Dedifferentiated amniotic fluid mesenchymal stem cell (primary cell): Measurements from ENCODE around the gene PLA2G1B.

Experiments used
- DNase-seq: peaks from one replicate; pipeline ENCODE4 v3.0.0-alpha.2; 2016; ENCODE audit errors: extremely low spot score

The PLA2G1B gene

DNA sequence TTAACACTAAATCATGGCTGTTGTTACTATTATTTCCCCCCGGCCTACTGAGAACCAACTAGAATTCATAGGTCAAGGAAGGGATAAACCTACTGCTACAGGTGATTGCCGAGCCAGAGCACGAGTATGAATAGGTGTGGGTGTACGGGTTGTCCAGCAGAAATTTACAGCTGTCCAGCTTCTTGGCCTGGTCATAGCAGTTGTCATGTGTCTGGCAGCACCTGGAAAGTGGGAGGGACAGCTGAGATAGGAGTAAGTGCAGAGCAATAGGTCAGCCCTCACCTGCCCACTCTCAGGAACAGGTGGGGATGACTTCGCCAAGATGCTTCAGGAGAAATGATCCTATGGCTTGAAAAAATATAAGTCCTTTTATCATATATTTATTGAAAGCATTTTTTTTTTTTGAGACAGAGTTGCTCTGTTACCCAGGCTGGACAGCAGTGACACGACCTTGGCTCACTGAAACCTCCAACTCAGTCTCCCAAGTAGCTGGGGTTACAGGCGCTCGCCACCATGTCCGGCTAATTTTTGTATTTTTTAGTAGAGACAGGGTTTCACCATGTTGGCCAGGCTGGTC, 2.6 kb downstream of the PLA2G1B start:
- no peak for DNase-seq

DNA sequence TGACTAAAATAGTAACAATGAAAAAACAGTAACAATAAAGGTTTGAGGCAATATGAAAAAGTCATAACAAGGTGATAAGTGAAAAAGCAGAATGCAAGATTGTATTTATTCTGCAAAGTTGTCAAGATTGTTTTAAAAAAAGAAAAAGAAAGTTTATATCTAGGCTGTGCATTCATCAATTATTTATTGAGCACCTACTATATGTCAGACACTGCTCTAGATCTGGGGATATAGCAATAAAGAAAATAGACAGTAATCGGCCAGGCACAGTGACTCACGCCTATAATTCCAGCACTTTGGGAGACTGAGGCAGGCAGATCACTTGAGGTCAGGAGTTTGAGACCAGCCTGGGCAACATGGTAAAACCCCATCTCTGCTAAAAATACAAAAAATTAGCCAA, 3.8 kb downstream of the PLA2G1B start:
- DNase-seq: no peak

DNA sequence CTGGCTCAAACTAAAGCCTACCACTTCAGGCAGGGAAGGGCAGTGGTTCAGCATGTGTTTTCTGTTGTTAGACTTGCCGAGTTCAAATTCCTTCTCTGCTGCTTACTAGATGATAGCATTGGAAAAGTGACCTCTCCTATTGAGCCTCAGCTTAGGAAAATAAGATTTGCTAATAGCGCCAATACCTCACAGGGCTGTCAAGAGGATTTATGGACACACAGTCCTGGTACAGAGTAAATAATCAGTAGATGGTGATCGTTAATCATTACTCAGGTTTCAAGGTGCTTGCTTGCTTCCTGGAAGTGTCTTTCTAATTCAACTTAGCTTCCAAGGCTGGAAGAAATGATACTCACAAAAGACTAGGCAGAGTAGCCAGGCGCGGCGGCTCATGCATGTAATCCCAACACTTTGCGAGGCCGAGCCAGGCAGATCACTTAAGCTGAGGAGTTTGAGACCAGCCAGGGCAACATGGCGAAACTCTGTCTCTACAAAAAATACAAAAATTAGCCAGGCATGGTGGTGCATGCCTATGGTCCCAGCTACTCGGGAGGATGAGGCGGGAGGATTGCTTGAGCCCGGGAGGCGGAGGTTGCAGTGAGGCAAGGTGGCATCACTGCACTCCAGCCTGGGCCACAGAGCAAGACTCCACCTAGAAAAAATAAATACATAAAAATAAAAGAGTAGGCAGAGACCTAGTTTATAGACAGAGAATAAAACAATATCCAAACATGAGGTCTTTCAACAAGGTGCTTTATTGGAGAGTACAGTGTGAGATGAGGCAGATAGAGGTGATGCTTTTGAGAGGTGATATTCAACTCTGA, 6.0 kb downstream of the PLA2G1B start:
- DNase-seq: no peak

DNA sequence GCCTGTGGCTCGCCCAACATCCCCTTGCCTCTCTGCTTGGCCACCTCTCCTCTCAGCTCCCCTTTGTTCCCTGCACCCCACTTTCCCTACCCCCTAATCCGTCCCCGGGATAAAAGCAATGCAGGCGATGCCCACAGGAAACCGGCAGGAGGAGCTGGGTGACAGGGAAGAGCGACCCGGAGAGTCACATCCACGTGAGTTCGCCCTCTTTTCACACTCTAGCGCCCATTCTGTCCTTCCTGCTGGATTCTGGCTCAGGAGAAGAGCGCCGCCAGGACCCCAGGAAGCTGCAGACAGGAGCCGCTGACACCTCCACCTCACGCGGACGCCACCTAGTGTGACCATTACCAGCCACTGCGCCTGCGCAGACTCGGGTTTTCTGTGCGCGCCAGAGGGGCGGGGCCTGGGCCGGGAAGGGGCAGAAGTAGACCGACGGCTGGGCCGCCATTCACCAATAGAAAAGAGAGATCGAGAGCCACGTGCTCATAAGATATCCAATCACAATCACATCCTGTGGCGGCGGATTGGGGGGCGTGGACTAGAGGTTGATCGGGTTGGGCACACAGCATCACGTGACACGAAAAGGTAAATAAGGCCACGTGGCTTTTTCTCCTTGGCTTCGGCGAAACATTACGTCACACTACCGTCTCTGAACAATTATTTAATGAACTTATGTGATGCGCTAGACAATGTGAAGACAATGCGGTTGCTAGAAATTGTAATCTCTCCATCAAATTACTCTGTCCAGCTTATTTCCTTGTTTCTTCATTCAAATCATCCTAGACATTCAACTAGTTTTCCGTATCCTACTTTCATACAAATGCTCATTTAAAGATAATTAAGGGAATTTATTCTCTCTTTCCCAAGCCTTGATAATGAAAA, 10.1 kb downstream of the PLA2G1B start:
- DNase-seq: peak; percentile 99

DNA sequence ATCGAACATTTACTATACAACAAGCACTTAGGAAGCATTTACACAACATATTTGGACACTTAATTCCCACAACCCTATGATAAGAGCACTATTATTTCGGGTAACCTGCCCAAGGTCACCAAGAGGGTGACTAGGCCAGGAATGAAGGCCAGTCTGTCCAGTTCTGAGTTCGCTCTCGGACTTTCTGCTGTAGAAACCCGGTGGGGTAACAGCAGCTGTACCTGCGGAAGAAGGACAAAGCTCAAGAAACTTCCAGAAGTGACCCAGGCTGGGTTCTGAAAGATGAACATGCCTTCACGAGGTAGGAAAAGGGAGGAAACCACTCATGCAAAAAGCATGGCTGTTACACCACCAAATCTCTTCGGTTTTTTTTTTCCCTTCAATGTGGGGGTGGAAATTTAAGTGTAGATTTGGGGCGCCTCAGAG, 10.8 kb downstream of the PLA2G1B start:
- DNase-seq: no peak

DNA sequence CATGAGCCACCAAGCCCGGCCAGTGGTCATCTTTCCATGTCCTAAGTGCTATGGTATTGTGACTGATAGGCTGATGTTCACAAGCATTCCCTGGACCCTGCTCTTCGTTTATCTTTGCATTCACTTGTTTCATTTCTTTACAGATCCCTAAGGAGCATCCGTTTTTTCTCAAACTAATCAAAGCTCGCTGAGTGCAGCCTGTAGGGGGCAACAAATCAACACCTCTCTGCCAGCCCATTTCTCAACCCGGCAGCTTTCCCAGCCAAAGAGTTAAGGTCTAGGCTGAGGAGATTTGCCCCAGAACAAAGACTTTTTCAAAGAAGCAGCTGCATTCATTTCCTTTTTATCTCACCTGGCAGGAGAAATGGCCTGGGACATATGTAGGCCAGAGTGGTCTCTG, 13.4 kb downstream of the PLA2G1B start:
- DNase-seq: no peak

DNA sequence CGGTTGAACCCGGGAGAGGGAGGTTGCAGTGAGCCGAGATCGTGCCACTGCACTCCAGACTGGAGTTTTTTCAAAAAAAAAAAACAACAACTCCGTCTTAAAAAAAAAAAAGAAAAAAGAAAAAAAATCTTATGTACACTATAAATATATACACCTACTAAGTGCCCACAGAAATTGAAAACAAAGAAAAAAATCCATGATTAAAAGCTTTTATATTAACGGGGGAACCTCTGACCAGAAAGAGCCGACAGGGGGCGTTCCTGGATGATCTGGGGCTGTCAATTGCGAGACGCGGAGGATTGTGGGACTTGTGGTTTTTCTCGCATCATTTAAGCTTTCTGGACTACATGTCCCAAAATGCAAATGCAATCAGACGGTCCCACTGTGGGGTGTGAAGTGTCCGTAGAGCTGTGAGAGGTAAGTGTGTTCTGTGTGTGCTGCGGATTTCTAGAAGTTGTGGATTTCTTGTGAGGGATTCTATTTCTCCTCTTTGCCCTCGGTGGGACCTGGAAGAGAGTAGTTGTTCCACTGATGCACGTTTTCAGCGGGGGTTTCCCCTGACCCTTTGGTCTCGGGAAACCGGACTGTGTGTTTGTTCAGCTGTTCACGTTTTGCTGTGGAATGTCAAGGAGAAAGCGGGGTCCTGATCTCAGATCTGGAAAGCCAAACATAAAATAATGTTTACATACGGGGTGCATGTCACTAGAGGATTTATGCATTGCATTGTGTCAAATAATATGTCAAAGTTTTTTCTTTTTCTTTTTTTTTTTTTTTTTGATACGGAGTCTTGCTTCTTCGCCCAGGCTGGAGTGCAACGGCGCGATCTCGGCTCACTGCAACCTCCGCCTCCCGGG, 25.4 kb downstream of the PLA2G1B start, which contains the start of gene SIRT4:
SIRT4 (plus strand) TSS at position 360 of the 854 bp plus-strand sequence. CDS start 1,241 bp downstream, outside the sequence.
- DNase-seq: peak; percentile 96

DNA sequence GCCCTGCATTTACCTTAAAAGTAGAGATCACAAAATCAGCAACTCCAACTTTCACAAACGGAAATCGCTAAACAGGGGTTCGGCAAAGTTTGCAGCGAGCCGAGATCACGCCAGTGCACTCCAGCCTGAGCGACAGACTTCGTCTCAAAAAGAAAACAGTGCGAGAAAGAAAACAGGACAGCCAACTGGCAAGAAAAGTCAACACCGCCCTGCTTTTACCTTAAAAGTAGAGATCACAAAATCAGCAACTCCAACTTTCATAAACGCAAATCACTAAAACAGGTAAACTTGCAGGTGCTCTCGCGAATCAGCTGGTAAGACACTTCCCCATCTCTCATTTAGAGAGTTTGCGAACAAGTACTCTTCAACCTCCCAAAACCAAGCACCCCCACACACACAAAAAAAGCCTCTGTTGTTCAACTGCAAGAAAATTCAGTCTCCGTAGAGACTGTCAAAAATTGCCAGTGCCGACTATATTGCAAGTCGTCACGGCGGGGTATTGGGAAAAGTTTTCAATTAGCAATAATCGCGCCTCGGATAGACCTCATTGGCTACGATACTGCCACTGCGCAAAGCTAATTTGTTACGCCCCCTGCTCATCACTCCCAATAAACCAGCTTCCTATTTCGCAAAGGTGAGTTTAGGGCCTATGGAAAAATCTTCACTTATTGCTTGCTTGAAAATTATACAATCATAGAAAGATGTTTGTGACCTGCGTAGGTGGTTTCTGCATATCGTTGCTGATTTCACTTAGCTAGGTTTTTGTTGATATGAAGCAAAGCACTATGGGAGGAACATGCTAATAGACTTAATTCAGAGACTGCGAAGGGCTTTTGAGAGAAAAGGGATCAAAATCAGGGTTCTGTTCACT, 34.7 kb downstream of the PLA2G1B start, which contains the start of gene RNU4-1:
RNU4-1 (minus strand) TSS at position 577 of the 871 bp plus-strand sequence.
- DNase-seq: peak; percentile 75

DNA sequence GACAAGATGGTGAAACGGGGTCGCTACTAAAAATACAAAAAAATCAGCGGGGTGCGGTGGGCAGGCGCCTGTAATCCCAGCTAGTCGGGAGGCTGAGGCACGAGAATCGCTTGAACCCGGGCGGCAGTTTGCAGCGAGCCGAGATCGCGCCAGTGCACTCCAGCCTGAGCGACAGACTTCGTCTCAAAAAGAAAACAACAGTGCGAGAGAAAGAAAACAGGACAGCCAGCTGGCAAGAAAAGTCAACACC, 35.2 kb downstream of the PLA2G1B start:
- DNase-seq: no peak

DNA sequence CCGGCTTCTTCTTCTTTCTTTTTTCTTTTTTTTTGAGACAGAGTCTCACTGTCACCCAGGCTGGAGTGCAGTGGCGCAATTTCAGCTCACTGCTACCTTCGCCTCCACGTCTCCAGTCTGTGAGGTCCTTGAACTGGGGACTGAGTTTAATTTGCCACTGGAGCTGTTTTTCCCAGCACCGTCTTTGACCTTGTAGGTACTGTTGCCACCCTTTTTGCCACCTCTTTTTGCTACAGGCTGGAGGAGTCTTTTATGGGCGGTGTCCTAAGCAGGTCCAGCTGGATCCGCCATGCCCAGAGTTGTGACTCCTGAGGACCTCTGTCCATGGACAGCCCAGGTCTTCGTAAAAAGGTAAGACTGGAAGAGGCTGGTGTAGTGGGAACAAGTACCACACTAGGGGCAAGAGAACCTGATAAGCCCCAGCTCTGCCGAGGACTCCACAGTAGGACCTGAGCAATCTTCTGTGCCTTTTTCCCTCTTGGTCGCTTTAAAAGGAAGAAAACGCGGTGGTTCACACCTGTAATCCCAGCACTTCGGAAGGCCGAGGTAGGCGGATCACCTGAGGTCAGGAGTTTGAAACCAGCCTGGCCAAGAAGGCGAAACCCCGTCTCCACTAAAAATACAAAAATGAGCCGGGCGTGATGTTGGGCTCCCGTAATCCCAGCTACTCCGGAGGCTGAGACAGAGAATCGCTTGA, 36.8 kb downstream of the PLA2G1B start:
- no peak for DNase-seq

DNA sequence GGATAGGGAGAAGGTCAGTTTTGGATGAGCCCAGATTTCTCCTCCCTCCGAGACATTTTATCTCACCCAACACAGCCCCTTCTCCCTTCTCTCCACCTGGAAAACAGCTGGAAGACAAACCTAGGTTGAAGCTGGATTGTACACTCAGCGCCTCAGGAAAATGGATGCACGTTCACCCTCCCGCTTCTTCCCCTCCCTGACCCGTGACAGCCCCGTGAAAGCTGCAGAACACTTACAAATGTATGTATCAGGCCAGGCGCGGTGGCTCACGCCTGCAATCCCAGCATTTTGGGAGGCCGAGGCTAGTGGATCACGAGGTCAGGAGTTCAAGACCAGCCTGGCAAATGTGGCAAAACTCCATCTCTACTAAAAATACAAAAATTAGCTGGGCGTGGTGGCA, 40.1 kb downstream of the PLA2G1B start:
- no peak for DNase-seq

DNA sequence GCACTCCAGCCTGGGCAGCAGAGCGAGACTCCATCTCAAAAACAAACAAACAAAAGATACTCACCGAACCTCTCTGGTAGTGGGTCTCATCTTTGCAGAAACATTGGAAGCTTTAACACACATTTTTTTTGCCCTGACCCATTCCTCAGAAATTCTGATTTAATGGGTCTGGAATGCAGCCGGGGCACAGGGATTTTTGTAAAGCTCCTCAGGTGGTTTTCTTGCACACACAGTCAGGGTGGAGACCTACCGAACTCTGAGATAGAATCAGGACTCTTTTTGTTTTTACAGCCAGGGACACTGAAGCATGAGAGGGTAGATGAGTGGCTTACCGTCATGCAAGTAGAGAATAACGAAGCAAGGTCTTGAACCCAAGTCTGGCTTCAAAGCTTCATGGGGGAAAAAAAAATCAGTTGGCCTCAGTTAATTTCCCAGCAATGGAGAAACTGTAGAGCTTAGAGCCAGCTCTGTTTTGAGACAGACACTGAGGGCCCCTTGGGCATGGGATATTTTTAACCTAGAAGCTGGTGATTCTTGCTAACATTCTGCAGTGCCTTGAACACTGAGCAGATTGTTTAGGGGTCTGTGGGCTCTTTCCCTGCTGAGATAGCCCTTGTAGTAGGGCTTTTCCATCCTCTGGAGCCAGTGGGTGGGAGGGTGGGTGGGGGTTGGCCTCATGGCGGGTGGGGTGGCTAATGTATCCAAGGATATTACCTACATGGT, 40.6 kb downstream of the PLA2G1B start:
- no peak for DNase-seq

DNA sequence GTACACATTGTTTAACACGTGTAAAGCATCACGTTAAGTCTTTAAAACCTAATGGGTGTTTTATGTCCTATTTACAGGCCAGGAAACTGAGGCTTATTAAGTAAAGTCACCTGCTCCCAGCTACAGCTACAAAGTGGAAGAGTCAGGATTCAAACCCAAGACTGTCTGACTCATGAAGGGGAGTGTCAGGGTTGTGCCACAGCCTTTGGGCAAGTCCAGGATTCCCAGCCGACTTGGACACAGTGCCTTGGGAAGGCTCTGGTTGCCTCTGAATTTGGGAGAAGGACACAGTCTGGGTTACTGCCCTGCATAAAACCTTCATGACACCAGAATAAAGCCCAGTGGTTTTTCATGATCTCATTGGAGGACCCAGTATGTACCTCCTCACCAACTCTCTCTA, 43.2 kb downstream of the PLA2G1B start:
- DNase-seq: no peak

DNA sequence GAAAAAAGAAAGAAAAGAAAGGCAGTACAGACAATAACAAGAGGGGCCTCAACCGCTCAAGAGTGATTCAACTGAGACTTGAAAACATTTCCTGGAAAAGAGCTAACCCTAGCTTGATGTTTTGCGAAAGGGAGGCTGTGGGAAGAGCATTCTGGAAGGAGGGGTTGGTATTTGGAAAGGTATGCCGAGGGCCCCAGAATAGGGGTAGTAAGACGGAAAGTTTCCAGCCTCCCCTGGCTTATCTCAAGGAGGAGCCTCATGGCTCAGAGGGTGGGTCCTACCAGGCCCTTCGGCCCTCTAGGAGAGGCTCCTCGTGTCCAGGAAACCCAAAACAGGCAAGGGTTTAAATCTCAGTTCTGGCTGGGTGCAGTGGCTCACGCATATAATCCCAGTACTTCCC, 44.3 kb downstream of the PLA2G1B start:
- DNase-seq: no peak

DNA sequence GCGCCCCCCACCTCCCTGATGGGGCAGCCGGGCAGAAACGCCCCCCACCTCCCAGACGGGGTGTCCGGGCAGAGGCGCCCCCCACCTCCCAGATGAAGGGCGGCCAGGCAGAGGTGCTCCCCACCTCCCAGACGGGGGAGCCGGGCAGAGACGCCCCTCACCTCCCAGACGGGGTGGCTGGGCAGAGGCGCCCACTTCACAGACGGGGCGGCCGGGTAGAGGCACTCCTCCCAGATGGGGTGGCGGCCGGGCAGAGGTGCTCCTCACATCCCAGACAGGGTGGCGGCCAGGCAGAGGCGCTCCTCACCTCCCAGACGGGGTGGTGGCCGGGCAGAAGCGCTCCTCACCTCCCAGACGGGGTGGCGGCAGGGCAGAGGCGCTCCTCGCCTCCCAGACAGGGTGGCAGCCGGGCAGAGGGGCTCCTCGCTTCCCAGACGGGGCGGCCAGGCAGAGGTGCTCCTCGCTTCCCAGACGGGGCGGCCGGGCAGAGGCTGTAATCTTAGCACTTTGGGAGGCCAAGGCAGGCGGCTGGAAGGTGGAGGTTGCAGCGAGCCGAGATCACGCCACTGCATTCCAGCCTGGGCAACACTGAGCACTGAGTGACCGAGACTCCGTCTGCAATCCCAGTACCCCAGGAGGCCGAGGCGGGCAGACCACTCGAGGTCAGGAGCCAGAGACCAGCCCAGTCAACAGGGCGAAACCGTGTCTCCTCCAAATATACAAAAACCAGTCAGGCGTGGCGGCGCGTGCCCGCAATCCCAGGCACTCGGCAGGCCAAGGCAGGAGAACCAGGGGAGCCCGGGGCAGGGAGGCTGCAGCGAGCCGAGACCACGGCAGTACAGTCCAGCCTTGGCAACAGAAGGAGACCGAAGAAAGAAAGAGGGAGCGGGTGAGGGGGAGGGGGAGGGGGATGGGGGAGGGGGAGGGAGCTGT, 49.2 kb downstream of the PLA2G1B start:
- no peak for DNase-seq

DNA sequence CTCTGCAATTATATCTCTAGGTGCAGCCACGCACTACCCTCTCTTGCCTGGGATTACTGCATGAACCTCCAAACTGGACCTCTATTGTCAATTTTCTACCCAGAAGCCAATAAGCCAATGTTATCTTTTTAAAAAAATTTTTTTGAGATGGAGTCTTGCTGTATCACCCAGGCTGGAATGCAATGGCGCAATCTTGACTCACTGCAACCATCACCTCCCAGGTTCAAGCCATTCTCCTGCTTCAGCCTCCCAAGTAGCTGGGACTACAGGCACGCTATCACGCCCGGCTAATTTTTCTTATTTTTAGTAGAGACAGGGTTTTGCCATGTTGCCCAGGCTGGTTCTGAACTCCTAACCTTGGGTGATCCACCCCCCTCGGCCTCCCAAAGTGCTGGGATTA, 50.8 kb downstream of the PLA2G1B start:
- DNase-seq: no peak
